GM21786 (cell line): ENCODE measurements around the gene TUBA1C.
"Not testable (repeated sequence)": the region's sequence is repeated elsewhere in the genome, so short reads cannot be mapped to it uniquely, and the experiment has no call there.

Experiments
- ATAC-seq: cut with Tn5 transposase; IDR thresholded peaks from one replicate; pipeline ENCODE4 v1.9.1; 2021; ENCODE audit not compliant: unreplicated experiment

The TUBA1C gene

GRCh38 chr12:49305762-49306510 is 41.1 kb downstream of the TUBA1C start:
- no peak for ATAC-seq

GRCh38 chr12:49309386-49309785 is 44.5 kb downstream of the TUBA1C start:
- no peak for ATAC-seq

- not testable (repeated sequence) for ATAC-seq
These were observed 45.6 kb downstream of the TUBA1C start for GRCh38 chr12:49310451-49311000.

GRCh38 chr12:49314811-49315210 is 49.9 kb downstream of the TUBA1C start:
- no peak for ATAC-seq

- ATAC-seq: not testable (repeated sequence)
These were observed 52.2 kb downstream of the TUBA1C start for GRCh38 chr12:49317118-49317517.

GRCh38 chr12:49320411-49321103 is 55.7 kb downstream of the TUBA1C start:
- ATAC-seq: not testable (repeated sequence)

- no peak for ATAC-seq
These were observed 57.5 kb downstream of the TUBA1C start for GRCh38 chr12:49322367-49322707.

GRCh38 chr12:49322708-49323523 is 58.0 kb downstream of the TUBA1C start, which contains the start of gene TROAP:
Gene TROAP (plus strand): TSS chr12:49323255. CDS start chr12:49323609, 354 bp downstream.
- peak; percentile 97 for ATAC-seq

- no peak for ATAC-seq
These were observed 58.7 kb downstream of the TUBA1C start for GRCh38 chr12:49323524-49324097.
